D721Med (cell line): ENCODE measurements around the gene GDF2.

Experiments used
- DNase-seq: peaks from one replicate; pipeline ENCODE4 v3.0.0; 2011; ENCODE audit warnings: low spot score; ENCODE audit not compliant: insufficient read length
- FAIRE-seq: peaks from 2 replicates; lab custom pipeline; 2011; peaks lifted over from hg19 to GRCh38; lab: Jason Lieb, UNC
- CTCF ChIP-seq: IDR thresholded peaks from 2 replicates; pipeline ENCODE4 v1.5.1; 2012; ENCODE audit warnings: mild to moderate bottlenecking, control low read depth; ENCODE audit not compliant: insufficient read depth; ENCODE audit errors: missing control alignments

Gene GDF2

GRCh38 chr10:47286591-47287315 is 35.5 kb upstream of the GDF2 start:
- DNase-seq = no peak
- no peak for TF ChIP-seq CTCF
- FAIRE-seq = no peak

GRCh38 chr10:47287365-47287802 is 34.9 kb upstream of the GDF2 start:
- FAIRE-seq (no peak), DNase-seq (no peak)
- TF ChIP-seq CTCF = no peak

- no peak for TF ChIP-seq CTCF
- FAIRE-seq (no peak), DNase-seq (no peak)
Observed at GRCh38 chr10:47287805-47288204, 34.4 kb upstream of the GDF2 start.

DNA sequence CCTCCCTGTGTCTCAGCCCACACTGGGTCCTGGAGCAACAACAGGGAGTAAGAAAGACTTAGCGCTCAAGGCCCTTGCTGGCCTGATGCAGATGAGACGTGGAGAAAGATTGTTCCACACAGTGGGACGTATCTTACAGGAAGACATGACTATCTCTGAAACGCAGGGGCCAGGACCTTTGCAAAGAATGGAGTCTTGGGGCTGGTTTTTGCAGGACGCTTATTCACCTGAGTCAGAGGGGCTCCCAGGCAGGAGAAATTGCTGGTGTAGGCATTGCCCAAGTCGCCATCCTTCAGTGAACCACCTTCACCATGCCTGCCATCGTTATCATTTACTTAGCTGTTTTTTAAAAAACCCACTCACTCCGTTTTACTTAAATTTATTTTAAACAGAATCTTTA is 34.0 kb upstream of the GDF2 start:
- DNase-seq = no peak
- no peak for TF ChIP-seq CTCF
- no peak for FAIRE-seq

DNA sequence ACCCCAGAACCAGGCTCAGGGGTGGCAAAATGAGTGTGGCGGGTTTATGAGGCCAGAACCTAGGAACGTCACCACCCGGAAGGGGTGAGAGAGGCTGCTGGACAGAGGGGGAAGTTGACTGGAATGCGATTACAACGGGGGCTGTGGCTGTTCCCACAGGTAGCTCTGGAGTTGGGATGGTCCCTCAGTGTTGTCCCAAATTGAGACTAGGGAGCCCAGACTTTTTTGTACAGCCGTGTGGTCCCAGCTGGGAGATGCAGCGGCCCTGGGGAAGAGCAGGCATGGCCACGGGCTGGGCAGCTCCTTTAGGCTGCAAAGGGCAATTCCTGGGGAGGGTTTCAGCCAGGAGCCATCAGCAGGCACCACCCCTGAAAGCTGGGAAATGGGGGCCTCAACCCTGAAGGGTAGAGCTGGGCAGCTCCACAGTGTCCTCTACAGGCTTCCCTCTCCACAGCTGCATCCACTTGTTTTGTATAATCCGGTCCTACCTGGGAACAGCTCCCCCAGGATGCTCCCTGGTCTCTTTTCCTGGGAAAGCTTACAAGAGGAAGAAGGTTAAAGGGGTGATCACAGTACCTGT is 33.2 kb upstream of the GDF2 start:
- TF ChIP-seq CTCF = no peak
- no peak for DNase-seq
- FAIRE-seq = no peak

GRCh38 chr10:47289921-47290320 is 32.3 kb upstream of the GDF2 start:
- no peak for TF ChIP-seq CTCF
- FAIRE-seq (no peak), DNase-seq (no peak)

DNA sequence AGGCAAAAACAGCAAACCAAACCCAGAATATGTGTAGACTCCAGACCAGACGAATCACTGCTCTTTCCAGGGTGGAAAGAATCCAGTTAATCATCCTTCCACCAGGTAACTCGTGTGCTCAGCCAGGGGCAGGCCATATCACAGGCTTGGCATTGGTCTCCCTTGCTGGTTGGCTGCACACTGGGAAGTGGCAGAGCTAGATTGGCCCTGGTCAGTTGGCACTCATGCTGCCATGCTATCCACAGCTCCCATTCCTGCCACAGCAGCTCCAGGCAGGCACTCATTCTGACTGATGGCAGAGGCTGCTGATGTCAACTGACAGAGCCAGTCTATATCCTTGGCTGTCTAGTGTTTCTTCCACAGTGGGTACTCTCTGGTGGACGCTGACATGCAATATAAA is 31.9 kb upstream of the GDF2 start:
- no peak for FAIRE-seq
- TF ChIP-seq CTCF = no peak
- DNase-seq = no peak
